ENCODE measurements around the gene SGK1. TPM values are rescaled to one million over a fixed set of nuclear protein-coding genes. Genes with fewer than 3 reads are reported as not detected.
"Not testable (repeated sequence)": the region's sequence is repeated elsewhere in the genome, so short reads cannot be mapped to it uniquely, and the experiment has no call there.

The SGK1 gene
- total RNA-seq, 1 experiment from 2014 or later, result 7.8 TPM

GRCh38 chr6:134307075-134307474 is 10.8 kb downstream of the SGK1 start:
- H3K9me3 ChIP-seq (ENCODE audit: control insufficient read depth, low read depth, low read length), result no peaks in the 10 kb centered on the region
- no peak overlapping the region for H4K8ac ChIP-seq (replicated peaks; ENCODE audit: insufficient read length, low read depth, low read length)
- H3K56ac ChIP-seq (ENCODE audit: insufficient read length, low read depth, low read length), result no peak overlapping the region
- no peak overlapping the region for H2AFZ ChIP-seq (ENCODE audit: low read length)
- no peak for DNase-seq
- no peaks in the 10 kb centered on the region for H3K79me1 ChIP-seq (ENCODE audit: insufficient read depth, low read depth, low read length, poor library complexity, severe bottlenecking)
- no peak overlapping the region for H2BK120ac ChIP-seq (ENCODE audit: low read depth, low read length, poor library complexity, severe bottlenecking)
- H3K23me2 ChIP-seq (ENCODE audit: insufficient read length, low read depth, low read length, poor library complexity, severe bottlenecking), result no peaks in the 10 kb centered on the region
- WGBS (ENCODE audit: extremely low coverage, insufficient read length, low lambda C conversion rate), result no CpG with 5 or more reads among the region's 6 CpGs
- no peak overlapping the region for H3K4me2 ChIP-seq (ENCODE audit: insufficient read depth, insufficient read length, low read length)
- TF ChIP-seq, protein P1, sequence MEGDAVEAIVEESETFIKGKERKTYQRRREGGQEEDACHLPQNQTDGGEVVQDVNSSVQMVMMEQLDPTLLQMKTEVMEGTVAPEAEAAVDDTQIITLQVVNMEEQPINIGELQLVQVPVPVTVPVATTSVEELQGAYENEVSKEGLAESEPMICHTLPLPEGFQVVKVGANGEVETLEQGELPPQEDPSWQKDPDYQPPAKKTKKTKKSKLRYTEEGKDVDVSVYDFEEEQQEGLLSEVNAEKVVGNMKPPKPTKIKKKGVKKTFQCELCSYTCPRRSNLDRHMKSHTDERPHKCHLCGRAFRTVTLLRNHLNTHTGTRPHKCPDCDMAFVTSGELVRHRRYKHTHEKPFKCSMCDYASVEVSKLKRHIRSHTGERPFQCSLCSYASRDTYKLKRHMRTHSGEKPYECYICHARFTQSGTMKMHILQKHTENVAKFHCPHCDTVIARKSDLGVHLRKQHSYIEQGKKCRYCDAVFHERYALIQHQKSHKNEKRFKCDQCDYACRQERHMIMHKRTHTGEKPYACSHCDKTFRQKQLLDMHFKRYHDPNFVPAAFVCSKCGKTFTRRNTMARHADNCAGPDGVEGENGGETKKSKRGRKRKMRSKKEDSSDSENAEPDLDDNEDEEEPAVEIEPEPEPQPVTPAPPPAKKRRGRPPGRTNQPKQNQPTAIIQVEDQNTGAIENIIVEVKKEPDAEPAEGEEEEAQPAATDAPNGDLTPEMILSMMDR (conservative IDR thresholded peaks at IDR 0.05), result no peak
- H4K20me1 ChIP-seq (ENCODE audit: control insufficient read depth, insufficient read depth, insufficient read length), result no peaks in the 10 kb centered on the region
- H3K36me3 Mint-ChIP-seq (ENCODE audit: insufficient read depth in 1 of 3, low read depth in 3 of 3), result no peaks in the 10 kb centered on the region
- no peak overlapping the region for H3K9ac ChIP-seq (ENCODE audit: extremely low read depth, insufficient read length, low read length)
- no peak overlapping the region for H3K18ac ChIP-seq (ENCODE audit: insufficient read length, low read depth, low read length)
- H3K4ac ChIP-seq (ENCODE audit: low read depth, low read length), result no peak overlapping the region
- no peak overlapping the region for H3K4me3 Mint-ChIP-seq
- no peaks in the 10 kb centered on the region for H3K79me2 ChIP-seq (ENCODE audit: insufficient read depth, low read length)
- no peak overlapping the region for H2BK15ac ChIP-seq (ENCODE audit: low read depth, low read length)
- no peak overlapping the region for H3K14ac ChIP-seq (ENCODE audit: insufficient read depth, low read length)
- no peaks in the 10 kb centered on the region; the same call in 1 of the 2 replicates for H3K27me3 Mint-ChIP-seq (ENCODE audit: low read depth)
- H3K4me1 ChIP-seq (ENCODE audit: insufficient read depth, low read length), result peaks cover 3% of the 10 kb centered on the region; the same call in 1 of the 2 replicates
- H2BK12ac ChIP-seq (ENCODE audit: insufficient read length, low read depth, low read length), result no peak overlapping the region
- H2BK5ac ChIP-seq (ENCODE audit: insufficient read length, low read length), result no peak overlapping the region
- peaks cover 0 to 3% of the 10 kb centered on the region in 2 experiments; a peak in 2 of 5 replicates for H3K9me3 Mint-ChIP-seq
- no peak overlapping the region for H2AK5ac ChIP-seq (ENCODE audit: insufficient read length, low read length)
- H4K91ac ChIP-seq (ENCODE audit: insufficient read length, low read depth, low read length), result no peak overlapping the region
- no peak overlapping the region for H3K23ac ChIP-seq (ENCODE audit: insufficient read length, low read depth, low read length)
- no peak overlapping the region for H3K27ac Mint-ChIP-seq
- H3K4me1 Mint-ChIP-seq, result peaks cover 19 to 21% of the 10 kb centered on the region in 2 experiments
- no peaks in the 10 kb centered on the region for H3K27me3 ChIP-seq (ENCODE audit: insufficient read depth, low read length)
- no peak overlapping the region for H3K27ac ChIP-seq (ENCODE audit: insufficient read length, low read depth, low read length)
- no peak overlapping the region for H4K5ac ChIP-seq (ENCODE audit: insufficient read length, low read depth, low read length)
- H3T11ph ChIP-seq (ENCODE audit: low read length), result no peak overlapping the region
- no peak overlapping the region for H2BK20ac ChIP-seq (ENCODE audit: low read depth, low read length, poor library complexity, severe bottlenecking)

DNA sequence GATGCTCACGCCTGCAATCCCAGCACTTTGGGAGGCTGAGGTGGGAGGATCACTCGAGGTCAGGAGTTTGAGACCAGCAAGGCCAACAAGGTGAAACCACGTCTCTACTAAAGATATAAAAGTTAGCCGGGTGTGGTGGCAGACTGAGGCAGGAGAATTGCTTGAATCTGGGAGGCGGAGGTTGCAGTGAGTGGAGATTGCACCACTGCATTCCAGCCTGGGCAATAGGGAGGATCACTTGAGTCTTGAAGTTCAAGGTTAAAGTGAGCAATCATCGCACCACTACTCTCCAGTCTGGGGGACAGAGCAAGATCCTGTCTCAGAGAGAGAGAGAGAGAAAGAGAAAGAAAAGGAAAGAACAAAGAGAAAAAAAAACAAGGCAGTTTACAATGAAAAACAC is 13.5 kb downstream of the SGK1 start:
- not testable (repeated sequence) for H3K27me3 ChIP-seq (ENCODE audit: insufficient read depth, low read length); DNase-seq; H4K91ac ChIP-seq (ENCODE audit: insufficient read length, low read depth, low read length); H3K27me3 Mint-ChIP-seq (ENCODE audit: low read depth); H3K9me3 Mint-ChIP-seq; H3K4me1 Mint-ChIP-seq; H2AK5ac ChIP-seq (ENCODE audit: insufficient read length, low read length); H2BK12ac ChIP-seq (ENCODE audit: insufficient read length, low read depth, low read length); H3K14ac ChIP-seq (ENCODE audit: insufficient read depth, low read length); H4K8ac ChIP-seq (replicated peaks; ENCODE audit: insufficient read length, low read depth, low read length); H3K36me3 Mint-ChIP-seq (ENCODE audit: insufficient read depth in 1 of 3, low read depth in 3 of 3); H3K4me3 Mint-ChIP-seq; H2BK15ac ChIP-seq (ENCODE audit: low read depth, low read length); H2AFZ ChIP-seq (ENCODE audit: low read length); H2BK120ac ChIP-seq (ENCODE audit: low read depth, low read length, poor library complexity, severe bottlenecking); H3K18ac ChIP-seq (ENCODE audit: insufficient read length, low read depth, low read length); H3K4me2 ChIP-seq (ENCODE audit: insufficient read depth, insufficient read length, low read length); H3K9ac ChIP-seq (ENCODE audit: extremely low read depth, insufficient read length, low read length); H3K27ac ChIP-seq (ENCODE audit: insufficient read length, low read depth, low read length); H3K9me3 ChIP-seq (ENCODE audit: control insufficient read depth, low read depth, low read length); H3K79me1 ChIP-seq (ENCODE audit: insufficient read depth, low read depth, low read length, poor library complexity, severe bottlenecking); H3K4ac ChIP-seq (ENCODE audit: low read depth, low read length); H3K79me2 ChIP-seq (ENCODE audit: insufficient read depth, low read length); H3K23ac ChIP-seq (ENCODE audit: insufficient read length, low read depth, low read length); H3K4me1 ChIP-seq (ENCODE audit: insufficient read depth, low read length); H2BK5ac ChIP-seq (ENCODE audit: insufficient read length, low read length); H3K56ac ChIP-seq (ENCODE audit: insufficient read length, low read depth, low read length); H4K20me1 ChIP-seq (ENCODE audit: control insufficient read depth, insufficient read depth, insufficient read length); H2BK20ac ChIP-seq (ENCODE audit: low read depth, low read length, poor library complexity, severe bottlenecking); H3T11ph ChIP-seq (ENCODE audit: low read length); H4K5ac ChIP-seq (ENCODE audit: insufficient read length, low read depth, low read length); H3K23me2 ChIP-seq (ENCODE audit: insufficient read length, low read depth, low read length, poor library complexity, severe bottlenecking)
- WGBS (ENCODE audit: extremely low coverage, insufficient read length, low lambda C conversion rate), result no CpG with 5 or more reads among the region's 6 CpGs
- H3K27ac Mint-ChIP-seq, result peak overlapping the region in 1 of 3 experiments; percentile 16; a peak in 1 of 7 replicates
